UCSD-AML1 (cell line): Measurements from ENCODE around the gene VWC2.
"Not testable (repeated sequence)": the region's sequence is repeated elsewhere in the genome, so short reads cannot be mapped to it uniquely, and the experiment has no call there.

Experiments used
- DNase-seq: peaks from one replicate; lab custom pipeline; 2025; ENCODE audit not compliant: unreplicated experiment; lab: John Stamatoyannopoulos, UW

The VWC2 gene

DNA sequence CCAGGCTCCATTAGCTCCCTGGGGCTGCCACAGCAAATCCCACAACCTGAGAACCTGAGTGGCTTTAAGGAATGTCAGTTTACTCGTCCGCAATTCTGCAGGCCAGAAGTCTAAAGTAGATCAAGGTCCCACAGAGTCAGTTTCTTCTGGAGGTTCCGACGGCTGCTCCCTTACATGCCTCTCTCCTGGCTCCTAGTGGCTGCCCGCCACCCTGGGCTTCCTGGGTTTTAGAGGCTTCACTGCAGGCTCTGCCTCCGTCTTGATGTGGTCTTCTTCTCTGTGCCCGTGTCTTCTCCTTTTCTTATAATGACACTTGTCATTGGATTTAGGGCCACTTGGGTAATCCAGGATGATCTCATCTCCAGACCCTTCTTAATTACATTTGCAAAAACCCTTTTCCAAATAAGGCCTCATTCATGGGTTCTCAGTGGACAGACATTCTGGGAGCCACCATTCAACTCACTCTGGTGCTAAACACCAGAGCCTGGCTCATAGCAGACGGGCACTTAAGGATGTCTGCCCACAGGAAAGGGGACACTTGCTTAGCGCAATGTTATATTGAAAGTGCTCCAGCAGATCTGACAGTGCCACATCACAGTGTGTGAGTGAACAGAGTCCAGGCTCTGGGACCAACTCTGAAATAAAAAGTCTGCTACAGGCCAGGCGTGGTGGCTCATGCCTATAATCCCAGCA lies 77.6 kb downstream of the VWC2 start:
- no peak for DNase-seq

DNA sequence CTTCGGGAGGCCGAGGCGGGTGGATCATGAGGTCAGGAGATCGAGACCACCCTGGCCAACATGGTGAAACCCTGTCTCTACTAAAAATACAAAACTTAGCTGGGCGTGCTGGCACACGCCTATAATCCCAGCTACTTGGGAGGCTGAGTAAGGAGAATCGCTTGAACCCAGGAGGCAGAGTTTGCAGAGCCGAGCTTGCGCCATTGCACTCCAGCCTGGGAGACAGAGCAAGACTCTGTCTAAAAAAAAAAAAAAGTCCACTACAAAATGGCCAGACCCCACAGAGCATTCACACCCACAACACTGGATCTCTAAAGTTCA lies 78.1 kb downstream of the VWC2 start:
- DNase-seq, result not testable (repeated sequence)

DNA sequence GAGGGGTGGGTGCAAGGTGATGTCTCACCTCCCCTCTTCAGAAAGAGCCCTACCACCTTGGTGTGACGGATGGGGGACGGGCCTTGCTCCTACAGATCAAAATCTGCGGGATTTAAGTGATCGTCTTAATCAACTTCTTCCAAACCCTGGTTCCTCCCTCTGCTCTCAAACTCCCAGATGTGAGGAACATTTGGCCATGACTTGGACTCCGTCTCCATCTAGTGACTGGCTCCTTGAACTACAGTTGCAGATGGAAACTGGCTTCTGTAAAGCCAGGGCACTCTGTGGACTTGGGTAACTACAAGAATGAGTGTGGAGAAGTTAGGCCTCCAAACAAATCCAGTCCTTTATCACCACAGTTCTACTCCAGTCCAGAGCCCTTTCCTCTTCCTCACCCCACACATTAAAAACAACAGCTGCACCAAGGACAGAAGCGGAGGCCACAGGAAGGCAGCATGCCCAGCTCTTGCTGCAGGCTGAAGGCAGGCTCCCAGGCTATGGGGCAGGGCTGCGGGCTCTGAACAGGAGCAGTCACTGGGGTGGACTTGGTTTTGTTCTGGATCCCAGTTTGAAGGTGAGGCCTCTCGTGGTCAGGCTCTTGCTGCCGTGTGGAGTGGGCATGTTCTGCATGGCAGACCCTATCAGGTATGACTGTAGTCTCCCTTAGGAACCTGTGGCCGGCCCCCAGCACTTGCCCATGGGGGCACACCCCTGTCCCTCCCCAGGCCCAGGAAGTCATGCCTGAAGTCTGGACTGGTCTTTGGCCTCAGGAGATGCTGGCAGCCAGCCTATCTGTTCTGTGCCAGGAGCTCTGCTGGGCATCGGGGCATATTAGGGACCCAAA lies 79.4 kb downstream of the VWC2 start:
- DNase-seq, result peak; percentile 8

DNA sequence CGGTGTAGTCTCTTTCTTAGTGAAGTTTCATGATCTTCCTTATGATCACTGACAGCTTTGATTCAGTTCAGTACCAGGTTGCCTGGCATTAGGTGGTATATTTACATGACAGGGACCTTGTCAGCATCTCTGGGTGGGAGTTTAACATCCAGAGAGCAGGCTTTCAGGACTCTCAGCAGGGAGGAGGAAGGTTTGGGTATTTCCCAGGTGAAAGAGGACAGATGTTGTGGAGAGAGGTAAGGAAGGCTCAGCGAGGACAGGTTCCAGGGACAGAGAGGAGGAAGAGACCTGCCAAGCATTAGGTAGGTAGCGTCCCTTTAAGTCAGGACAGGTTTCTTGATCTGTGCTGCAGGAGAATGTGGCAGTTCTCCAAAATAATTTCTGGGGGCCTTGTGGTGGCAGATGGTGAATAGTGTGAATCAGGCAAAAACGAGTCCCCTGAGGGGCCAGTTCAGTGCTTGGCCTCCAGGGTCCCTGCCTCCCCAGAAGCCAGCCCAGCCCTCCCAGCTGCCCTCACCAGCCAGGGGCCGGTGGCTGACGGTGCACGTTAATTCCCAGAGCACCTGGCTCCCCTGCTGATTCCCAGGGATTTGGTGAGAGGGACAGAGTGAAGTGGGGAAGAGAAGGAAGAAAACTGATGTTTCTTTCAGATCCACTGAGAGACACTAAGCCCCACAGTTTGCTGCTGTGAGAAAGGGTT lies 82.0 kb downstream of the VWC2 start:
- no peak for DNase-seq

DNA sequence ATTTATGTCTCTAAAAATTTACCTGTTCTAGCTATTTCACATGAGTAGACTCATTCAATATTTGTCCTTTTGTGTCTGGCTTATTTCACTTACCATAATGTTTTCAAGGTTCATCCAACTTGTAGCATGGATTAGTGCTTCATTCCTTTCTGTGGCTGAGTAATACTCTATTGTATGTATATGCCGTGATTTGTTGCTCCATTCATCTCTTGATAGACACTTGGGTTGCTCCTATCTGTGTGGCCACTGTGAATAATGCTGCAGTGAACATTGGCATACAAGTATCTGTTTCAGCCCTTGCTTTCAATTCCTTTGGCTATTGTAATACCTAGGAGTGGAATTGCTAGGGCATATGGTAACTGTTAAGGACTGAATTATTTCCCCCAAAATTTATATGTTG lies 86.9 kb downstream of the VWC2 start:
- no peak for DNase-seq

DNA sequence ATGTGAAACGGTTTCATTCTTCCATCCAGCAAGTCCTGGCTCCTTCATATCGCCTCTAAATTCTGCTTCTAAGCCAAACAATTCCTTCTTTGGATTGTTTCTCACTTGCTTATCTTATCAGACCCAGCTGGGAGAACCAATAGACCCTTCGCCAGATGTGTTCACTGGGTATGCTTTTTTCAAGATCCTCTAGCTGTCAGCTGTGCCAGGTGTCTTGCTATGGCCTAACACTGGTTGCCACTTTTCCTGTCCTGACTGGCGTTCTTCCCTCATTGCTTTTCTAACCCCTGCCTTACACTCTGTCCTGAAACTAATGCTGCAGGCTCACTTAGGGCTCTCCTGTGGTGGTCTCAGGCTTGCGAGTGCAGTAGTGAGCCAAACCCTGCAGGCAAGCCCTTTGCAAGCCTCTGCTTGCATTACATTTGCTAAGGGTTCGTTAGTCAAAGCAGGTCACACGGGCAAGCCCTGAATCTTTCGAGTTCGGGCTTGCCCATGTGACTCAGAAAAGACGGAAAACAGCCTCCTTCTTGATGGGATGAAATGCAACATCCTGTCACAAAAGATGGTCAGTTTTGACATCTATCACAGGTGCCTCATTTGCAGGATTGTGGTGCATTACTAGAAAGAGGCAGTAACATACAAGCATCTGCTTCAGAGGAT lies 92.8 kb downstream of the VWC2 start:
- no peak for DNase-seq

DNA sequence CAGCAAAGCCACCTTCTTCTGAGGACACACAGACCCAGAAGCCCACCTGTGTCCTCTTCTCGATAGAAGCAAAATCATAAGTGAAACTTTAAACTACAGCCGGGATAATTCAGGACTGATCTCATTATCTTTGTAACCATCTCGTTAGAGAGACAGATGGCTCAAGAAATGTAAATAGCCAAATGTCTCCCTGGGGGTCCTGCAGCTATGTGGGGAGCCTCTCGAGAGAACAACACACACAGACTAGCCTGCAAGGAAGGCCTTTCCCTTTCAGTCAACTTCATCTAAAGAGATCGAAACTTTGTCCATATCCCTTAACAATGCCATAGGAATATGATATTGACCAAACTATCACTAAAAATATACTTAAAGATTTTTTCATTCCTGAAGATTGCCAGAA lies 93.5 kb downstream of the VWC2 start:
- DNase-seq, result no peak

DNA sequence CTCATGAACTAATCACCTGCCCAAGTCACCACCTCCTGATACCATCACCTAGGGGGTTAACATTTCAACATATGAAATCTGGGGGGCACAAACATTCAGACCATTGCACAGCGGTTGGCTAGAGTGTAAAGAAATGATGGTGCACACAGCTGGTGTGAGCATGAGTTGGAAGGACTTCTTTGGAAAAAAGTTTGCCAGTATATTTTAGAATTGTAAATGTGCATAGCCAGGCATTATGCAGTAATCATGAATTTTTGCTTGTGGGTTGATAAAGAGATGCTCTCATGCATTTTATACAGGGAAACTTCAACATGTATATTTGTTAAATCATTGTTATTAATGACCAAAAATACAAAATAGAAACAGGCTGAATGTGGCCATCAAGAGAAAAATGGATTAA lies 100.0 kb downstream of the VWC2 start:
- no peak for DNase-seq

DNA sequence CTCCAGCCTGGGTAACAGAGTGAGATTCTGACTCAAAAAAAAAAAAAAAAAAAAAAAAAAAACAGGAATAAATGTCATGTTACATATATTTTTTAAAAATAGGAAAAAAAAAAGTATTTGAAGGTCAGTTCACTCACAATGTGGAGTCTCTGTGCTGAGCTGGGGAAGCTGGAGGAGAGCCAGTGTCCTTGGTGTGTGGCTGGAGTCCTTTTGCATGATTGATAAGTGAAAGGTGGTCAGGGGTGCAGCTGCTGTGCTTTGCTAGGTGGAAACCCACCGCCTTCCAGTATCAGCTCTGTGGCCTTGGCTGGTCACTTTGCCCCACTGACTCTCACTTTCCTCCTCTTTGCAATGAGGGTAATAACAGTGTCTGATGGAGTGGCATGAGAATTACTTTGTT lies 101.9 kb downstream of the VWC2 start:
- DNase-seq, result no peak

DNA sequence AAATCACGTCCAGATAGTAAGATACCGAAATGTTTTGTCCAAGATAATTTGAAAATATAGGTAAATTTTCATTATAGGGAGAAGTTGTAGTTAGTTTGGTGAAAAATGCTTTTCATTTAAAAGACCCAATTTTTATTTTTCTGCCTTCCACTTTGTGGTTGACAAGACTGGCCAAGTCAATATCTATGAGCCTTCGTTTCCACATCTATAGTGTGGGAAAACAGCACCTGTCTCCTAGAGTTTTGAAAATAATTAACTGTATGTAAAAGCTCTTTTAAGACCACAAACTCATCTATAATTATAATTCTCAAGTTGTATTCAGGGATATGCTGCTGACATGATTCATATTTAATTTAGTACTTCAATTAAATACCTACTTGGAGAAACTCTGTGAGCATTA lies 102.8 kb downstream of the VWC2 start:
- no peak for DNase-seq

DNA sequence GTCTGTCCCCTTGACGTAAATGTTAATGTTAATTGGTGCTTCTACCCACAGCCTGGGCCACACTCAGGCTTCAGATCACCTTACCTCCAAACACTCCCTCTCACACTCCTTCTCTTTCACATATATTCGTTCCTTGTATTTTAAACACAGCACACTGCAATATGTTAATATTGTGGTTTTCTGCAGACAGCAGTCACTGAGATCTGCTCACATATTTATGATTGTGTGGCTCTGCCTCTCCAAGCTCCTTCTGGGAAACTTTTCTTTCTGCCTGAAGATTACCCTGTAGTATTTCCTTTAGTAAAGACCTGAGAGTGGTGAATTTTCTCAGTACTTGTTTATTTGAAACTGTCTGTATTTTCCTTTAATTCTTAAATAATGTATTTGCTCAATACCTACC lies 104.7 kb downstream of the VWC2 start:
- DNase-seq, result no peak

DNA sequence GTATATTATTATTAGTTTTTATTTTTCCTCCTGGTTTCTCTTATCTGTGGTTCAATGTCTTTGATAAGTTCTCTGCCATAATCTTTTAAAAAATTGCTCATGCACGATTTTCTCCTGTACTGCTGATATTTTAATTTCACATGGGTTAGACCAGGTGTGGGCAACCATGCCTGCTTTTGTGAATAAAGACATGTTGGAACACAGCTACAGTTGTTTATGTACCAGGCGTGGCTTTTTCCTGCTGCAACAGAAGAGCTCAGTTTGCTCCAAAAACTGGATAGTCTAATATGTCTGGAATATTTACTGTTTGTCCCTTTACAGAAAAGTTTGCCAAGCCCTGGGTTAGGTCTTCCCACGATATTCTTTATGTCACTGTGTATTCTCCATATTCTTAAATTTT lies 105.2 kb downstream of the VWC2 start:
- DNase-seq, result no peak

DNA sequence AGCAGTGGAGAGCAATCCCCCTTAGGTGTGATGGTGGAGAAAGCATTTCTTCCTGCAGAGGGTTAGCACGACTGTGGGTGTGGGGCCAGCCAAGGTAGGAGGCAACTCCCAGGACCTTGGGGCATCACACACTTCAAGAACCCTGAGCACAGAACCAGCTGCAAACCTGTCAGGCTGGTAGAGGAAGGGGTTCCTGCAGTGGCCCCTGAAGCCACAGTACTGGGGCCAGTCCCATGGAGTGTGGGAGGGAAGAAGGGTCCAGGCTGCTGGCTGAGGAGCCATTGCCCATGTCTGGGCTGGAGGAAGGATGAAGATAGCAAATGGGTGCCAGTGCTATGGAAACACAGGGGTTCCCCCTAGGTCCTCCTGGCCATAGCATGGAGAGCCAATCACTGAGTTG lies 110.5 kb downstream of the VWC2 start:
- DNase-seq, result no peak

DNA sequence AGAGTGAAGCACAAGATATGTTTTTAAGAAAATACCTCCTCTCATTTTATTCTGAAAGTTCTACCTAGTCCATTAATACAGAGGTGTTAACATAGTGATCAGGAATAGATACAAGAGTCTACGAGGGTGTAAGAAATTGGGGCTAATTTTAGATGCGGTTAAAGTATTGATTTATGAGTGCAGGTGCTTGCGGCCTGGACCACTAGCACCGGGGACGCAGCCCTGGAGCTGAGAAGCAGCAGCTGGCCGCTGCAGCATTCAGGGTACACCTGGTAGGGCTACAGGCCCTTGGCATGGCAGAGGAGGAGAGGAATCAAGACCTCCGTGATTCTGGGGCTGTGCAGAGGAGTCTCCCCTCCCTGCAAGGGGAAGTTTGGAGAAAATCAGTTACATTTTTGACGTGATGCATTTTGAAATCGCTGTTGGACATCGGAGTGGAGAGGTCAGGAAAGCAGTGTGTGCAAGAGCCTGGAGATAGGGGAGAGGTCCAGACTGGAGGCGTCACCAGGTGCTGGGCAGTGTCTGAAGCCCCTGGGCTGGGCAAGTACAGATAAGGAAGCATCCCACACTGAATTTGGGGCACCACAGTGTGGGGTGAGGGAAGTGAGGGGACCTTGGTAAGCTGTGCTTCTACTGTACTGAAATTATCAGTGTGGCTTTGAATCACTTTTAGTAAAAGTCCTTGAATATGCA lies 112.3 kb downstream of the VWC2 start:
- DNase-seq, result no peak

DNA sequence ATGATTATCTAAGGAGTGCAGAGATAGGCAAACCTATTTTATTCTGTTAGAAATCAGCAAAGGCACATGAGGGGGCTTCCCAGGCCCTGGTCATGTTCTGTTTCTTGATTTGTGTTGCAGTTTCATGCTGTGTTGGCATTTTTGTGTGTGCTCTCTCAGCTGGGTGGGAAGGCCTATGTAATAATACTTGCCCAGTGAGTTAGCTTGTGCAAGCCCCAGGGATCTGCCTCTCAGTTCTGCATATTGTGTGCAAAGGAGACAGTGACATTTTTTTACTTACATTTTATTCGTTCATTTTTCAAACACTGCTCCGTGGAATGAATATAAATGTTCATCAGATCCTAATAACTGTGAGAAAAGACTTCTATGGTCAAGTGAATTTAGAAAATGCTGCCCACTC lies 119.0 kb downstream of the VWC2 start:
- DNase-seq, result no peak

DNA sequence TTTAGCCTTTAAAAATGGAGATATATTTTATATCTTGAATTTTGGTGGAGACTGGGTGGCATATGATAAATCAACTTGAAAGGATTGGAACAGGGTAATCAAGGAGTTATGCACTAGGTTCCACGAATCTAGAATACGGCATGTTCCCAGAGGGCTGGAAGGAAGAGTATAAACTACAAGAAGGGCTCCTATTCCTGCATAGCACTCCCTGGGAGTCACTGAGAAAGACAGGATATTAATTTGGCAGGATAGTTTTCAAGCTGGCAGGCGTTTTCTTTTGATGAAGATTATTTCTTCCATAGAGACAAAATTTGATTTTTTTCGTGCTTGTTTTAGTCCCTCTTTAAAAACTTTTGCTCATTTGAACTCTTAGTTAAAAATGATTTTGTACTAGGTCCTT lies 119.7 kb downstream of the VWC2 start:
- DNase-seq, result no peak

DNA sequence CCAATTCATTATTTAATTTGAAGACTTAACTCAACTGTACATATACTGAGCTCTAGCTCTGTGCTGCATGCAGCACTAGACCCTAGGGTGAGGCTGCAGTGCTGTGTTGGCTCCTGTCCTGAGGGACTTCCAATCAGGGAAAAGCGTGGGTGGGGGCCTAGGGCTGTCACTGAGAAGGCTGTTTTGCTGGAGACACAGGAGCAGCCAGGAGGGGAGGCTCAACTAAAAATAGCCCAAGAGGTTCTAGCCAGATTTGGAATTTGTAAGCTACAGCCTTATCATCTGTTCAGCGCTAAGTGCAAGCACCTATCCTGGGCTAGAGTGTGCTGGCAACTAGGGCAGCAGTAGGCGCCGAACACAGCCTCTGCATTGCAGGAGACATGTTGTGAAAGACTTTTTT lies 121.1 kb downstream of the VWC2 start:
- DNase-seq, result no peak

DNA sequence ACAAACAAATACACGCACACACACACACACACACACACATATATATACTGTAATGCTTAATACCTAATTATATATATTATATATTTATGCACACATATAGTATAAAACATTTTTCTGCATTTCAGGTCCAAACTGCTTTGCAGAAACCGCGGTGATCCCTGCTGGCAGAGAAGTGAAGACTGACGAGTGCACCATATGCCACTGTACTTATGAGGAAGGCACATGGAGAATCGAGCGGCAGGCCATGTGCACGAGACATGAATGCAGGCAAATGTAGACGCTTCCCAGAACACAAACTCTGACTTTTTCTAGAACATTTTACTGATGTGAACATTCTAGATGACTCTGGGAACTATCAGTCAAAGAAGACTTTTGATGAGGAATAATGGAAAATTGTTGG lies 138.5 kb downstream of the VWC2 start:
- DNase-seq, result no peak

DNA sequence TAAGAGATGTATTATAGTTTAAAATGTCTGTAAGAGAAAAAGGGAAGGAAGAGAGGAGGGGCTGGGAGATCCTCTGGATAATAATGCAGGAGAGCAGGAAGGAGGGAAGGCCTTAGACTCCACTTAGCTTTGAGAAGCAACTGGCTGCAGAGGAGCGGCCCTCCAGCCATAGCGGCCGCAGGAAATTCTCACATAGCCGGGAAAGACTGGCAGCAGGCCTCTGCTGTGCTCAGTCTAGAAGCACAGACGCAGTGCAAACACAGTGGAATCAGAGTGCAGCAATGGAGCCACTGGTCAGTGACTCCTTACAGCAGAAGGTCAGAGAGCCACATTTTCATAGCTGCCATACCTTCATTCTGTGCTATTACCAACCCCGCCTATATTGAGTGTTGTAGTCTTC lies 153.3 kb downstream of the VWC2 start:
- no peak for DNase-seq

DNA sequence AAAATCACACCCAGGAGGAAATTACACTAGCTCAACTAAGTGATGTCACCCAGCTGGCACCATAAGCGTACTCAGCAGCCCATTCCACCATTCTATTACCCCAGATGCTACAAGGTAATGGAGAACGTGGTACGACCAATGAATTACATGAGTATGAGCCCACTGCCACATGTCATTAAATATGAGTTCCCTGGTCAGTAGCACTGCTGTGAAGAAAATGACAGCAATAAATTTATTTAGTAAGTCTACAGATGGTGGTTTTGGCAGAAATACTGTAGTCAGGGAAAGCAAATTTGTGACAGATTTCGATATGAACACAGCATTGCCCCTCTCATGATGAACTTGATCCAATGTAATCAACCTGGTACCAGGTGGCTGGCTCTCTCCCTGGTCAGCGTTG lies 154.2 kb downstream of the VWC2 start:
- no peak for DNase-seq

DNA sequence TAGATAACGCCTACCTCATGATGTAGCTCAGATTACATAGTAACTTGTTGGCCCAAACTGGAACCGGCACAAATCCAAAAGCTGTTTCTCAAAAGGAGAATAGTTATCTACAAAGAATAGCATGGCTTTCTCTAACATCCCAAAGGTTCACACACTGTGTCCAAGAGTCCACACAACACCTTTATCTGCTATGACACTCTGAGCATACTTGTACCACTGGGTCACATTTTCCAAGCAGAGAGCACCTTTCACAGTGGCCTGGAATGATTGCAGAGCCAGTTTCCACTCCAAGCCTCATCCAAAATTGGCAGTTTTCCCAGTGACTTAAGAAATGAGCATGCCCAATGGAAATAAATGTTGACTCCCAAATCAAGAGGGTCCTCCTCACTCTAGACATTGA lies 155.3 kb downstream of the VWC2 start:
- no peak for DNase-seq
